GM15510 (cell line): ENCODE results near the gene MEST.

Experiments used
- POLR2A ChIP-seq: IDR thresholded peaks from 3 replicates; pipeline ENCODE4 v1.6.1; 2011; ENCODE audit warnings: borderline replicate concordance; ENCODE audit not compliant: insufficient read length; ENCODE audit errors: extremely low read depth

The MEST gene

DNA sequence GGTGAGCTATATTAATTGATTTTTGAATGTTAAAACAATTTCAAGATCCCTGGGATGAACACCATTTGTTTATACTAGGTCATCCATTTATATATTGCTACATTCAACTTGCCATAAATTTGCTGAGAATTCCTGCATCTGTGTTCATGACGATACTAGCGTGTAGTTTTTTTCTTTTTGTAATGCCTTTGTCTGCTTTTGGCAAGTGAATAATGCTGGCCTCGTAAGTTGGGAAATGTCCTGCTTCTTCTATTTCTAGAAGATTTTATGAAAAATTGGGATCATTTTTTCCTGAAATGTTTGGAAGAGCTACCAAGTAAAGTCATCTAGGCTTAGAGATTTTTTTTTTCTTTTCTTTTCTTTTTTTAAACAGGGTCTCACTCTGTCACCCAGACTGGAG lies 12.9 kb upstream of the MEST start:
- no peak for TF ChIP-seq POLR2A

DNA sequence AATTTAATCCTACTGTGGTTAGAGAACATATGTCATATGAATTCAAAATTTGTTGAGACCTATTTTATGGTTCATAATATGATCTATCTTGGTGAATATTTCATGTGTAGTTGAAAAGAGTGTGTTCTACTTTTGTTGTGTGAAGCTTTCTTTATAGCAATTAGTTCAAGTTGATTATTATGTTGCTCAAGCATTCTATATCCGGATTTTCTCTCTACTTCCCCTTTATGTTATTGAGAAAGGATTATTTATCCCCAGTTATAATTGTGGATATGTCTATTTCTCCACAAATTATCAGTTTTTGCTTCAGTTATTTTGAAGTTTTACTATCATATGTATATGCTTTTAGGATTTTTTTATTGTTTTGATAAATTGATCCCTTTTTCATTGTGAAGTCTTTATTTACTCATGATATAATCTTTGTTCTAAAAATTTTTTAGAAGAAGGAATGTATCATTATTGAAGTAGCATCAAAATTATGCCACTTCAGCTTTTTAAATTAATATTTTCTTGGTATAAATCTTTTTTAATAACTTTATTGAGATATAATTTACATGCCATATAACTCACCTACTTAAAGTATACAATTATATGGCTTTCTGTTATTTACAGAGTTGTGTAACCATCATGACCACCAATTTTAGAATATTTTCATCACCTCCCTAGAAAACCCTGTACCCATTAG lies 12.0 kb upstream of the MEST start:
- TF ChIP-seq POLR2A: no peak

DNA sequence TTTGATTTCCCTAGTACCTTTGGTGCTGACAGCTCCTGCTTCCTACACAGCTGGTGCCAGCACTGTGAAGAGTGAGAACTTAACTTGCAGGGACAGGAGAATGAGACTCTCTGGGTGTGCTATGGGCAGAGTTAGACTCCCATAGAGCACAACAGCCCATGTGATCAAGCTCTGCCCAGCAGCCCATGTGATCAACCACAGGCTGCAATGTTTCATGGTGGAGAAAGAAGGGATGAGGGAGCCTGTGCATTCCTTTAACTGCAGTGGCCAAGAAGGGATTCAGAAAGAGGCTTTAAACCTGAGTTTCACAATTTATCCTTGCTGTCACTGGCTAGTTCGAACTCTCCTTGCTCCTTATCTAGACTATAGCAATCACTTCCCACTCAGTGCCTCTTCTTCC lies 10.0 kb upstream of the MEST start:
- no peak for TF ChIP-seq POLR2A

DNA sequence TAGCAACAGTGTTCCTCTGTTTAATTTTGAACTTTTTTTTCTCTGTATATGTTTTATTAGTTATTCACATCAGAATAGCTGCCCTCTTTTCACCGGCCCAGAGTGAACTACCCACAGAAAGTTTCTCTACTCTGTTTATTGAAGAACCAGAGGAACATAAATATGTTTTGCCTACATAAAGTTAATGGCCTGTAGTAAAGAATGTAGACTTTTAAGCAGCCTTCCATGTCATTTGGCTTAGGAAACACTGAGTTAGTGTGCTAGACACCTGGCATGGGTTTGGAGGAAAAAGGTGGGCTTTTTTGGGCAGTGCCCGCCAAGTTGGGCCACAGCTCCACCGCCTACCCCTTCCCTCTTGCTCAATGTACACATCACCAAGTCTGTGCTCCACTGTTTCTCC lies 8.9 kb upstream of the MEST start:
- TF ChIP-seq POLR2A: no peak

DNA sequence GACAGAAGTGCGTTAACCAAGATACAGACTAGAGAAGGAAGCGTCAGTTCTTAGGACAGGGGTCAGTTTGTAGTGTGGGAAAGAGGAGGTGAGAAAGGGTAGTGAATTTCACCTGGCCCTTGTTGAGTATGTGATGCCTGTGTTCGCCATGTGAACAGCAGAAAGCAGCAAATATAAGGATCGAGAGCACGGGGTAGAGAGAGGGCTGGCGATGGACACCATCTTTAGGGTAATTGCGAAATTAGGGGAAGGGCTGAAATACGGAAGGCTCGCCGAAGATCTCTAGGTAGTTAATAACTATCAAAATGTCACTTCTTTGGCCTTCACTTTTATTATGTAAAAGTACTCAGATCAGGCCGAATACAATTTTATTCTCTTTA lies 6.2 kb upstream of the MEST start:
- TF ChIP-seq POLR2A: no peak

DNA sequence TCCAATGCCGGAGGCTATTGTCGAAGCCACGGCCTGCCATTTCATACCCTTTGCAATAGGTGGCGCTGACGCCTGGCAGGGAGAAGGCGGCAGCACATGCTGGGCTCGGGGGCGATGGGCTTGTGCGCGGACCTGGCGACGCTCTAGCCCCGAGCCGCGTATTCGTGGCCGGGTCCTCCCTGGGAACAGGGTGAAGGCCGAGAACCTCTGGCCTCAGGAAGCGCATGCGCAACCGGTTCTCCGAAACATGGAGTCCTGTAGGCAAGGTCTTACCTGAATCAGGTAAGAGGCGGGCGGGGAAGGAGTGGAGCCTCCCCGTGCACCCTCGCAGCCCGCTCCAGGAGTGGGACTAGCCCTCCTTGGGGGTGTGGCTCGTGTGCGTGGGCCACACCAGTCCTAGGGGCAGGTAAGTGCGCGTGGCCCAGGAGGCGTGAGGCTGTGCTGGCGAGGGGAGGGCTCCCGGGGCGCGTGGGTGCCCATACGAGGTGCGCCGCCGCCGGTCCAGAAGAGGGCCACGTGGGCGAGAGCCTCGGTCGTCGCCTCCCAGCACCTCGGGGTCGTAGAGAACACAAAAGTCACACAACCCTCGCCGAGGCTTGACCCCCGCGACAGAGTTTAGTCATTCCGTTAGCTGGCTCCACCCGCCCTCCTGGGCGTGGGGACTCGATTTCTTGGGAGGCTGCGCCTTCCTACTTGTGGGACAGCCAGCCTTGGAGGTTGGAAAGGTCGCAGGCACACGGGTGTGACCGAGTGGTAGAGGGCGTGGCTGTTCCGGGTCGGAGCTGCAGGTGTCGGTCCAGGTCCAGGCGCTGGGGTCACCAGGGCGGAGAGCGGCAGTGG lies 5.6 kb upstream of the MEST start:
- TF ChIP-seq POLR2A: peak; percentile 30

DNA sequence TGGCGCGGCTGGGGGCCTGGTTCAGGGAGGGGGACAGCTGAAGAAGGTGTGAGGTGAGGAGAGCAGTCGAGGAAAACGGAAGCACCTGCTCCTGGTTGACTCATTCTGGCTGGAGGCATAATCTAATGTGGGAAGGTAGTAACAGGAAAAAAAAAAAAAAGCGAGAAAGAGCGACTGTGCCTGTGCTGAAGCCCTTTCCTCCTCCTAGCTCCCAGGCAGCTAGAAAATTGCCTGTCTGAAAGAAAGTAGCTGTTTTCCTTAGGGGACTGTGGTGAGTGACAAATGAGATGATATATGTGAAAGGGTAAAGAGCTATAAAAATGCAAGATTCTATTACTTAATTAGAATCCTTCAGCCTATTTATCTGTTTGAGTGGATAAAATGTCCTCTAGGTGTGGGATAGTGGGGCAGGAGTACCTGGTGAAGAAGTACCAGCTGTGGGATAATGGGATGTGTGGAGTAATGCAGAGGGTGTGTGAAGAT lies 4.9 kb upstream of the MEST start:
- TF ChIP-seq POLR2A: no peak

DNA sequence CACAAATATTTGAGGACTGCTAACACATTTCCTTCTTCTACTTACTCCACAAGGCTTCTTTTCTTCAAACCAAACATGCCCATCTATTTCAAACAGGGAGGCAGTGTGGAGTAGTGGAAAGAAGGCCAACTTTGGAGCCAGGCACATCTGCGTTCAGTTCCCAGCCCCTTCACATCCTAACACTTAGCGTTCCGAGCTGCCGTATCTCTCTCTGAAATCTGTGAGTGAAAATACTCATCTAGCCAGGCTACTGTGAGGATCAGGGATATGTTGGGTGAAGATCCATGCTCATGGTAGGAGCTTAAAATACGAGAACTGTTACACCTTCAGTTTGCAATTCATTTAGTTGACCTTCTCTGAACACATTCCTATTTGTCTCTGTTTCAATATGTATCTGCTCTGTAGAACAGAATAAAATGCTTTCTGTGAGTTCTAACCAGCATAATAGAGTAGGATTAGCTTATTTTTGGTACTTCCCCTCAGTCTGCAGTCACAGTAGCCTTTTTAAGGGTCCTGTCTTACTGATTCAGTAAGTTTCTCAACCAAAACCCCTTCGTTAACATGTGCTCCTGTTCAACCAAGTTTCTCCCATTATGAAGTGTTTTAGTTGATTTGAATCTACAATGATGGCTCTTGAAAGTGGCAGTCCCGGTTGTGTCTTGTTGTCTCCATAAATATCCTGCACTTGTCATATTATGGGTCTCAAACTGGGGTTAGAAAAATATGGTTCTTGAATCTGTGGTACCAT lies 3.3 kb upstream of the MEST start:
- TF ChIP-seq POLR2A: no peak

DNA sequence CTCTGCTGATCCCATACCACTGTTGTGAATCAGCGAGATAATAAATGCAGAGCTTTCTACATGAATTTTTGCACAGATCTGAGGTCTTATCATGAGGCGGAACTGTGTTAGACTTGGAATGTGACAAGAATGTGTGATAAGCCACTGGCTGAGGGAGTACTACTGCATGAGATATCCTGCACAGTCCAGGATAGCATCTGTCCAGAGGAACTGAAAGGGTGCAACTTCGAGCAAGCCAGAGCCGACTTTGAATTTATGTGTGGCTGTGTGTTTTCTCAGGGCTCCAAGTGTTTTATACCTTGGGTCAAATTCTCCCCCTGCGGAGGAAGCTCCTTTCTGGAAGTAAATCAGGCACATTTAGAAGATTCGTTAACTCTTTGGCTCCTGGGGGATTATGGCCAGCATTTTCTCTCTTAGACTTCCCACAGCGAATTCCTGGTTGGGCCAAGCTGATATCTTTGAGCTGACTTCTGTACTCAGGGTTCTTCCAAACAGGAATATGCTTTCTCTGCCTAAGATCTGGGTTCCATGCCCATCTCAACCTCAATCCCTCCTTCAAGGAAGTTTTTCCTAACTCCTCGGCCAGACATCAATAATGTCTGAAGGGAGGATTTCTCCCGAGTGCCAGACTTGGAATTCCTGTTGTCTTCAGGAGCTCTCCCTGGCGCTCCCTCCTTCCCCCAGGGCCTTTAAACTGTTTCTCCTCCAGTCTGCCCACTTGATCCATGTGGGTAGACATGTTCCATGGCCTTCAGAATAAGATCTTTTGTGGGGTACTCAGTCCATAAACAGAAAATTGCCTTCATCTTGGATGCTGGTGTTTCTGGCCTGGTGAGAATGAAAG lies 2.5 kb upstream of the MEST start:
- no peak for TF ChIP-seq POLR2A

DNA sequence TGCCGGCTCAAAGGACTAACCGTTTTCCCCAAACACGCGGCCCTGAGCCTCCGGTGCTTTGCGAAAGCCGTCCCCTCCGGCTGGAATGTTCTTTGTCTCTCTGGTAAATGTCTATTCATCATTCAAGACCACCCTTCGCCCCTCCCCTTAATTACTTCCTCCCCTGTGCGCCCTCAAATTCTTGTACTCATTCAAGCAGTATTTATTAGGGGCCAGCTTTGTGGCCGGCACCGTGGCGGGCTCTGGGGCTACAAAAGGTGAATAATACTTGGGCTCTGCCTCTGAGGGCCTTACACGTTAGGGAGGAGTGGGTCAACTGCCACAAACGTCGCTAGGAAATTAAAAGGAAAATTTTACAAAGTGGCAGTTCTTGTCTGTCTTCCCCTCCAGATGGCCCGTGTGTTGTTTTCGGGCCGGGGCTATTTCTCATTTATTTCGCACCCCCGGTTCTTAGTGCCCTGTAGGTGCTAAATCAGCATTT lies 1.5 kb upstream of the MEST start:
- TF ChIP-seq POLR2A: no peak

DNA sequence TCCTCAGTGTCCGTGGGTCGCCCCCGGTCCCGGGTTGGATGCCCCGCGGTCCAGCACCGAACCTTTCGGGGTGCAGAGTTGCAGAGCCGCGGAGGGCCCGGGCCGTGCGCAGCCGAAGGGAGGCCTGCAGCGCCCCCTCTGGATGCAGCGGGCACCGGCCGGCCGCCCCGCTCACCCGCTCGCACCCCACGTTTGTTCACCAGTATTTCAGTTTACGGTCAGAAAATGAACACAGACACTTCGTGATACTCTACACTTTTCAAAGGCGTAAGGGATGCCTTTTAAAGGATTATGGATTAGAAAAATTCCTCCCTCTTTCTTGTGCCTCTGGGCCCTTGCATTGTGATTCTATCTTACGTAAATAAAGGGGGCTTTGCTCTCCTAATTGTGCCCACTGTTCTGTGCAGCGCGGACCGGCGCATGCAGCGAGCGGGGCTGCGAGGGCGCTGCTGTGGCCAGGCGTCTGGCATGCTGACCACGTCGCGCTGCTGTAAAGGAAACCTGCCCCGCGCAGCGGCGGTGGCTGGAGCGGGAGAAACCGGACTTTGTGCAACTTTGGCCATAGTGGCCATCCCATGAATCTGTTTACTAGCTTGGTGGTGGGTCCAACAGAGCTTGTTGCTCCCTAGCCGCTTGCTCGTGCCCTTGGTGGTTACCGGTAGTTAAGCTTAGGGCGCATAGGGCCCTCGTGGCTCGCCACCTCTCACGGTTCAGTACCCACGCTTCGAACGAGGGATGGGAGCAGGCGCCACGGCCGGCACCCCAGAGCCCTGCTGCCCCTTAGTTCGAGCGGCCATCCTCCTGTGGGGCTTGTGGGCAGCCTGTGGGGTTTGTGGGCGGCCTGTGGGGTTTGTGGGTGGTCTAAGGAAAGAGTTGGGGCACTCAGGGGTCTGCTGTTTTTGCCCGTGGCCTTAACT lies 739 bp upstream of the MEST start:
- no peak for TF ChIP-seq POLR2A

DNA sequence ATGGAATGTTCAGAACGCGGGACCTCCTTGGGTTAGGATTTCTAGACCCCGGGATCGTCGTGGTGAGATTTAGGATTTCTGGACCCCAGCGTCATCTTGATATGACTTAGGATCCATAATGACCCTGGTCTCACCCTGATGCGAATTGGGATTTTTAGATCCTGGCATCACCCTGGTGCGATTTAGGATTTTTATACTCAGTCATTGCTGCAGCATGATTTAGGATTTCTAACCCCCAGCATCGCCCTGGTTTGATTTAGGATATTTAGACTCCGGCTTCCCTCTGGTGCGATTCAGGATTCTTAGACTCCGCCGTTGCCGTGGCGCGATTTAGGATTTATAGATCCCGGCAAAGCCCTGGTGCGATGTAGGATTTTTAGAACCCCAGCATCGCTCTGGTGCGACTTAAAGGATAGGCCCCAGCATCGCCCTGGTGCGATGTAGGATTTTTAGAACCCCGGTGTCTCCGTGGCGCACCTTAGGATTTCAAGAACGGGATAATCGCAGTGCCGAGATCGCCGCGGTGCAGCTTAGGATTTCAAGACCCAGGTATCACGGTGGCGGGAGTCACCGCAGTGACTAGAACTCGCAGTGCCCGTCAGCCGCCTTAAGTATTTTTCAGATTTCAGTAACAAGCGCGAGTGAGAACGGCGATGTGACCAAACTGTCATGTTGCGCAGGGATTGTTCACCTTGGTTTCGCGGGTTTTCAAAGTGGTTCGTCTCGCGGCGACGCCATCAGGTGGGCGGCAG lies 814 bp downstream of the MEST start:
- TF ChIP-seq POLR2A: no peak
